NCI-H1105 (cell line): ENCODE measurements around the gene SPIN1.
"Not testable (repeated sequence)": the region's sequence is repeated elsewhere in the genome, so short reads cannot be mapped to it uniquely, and the experiment has no call there.

Experiments
- DNase-seq: peaks from one replicate; lab custom pipeline; 2025; lab: John Stamatoyannopoulos, UW

The SPIN1 gene

DNA sequence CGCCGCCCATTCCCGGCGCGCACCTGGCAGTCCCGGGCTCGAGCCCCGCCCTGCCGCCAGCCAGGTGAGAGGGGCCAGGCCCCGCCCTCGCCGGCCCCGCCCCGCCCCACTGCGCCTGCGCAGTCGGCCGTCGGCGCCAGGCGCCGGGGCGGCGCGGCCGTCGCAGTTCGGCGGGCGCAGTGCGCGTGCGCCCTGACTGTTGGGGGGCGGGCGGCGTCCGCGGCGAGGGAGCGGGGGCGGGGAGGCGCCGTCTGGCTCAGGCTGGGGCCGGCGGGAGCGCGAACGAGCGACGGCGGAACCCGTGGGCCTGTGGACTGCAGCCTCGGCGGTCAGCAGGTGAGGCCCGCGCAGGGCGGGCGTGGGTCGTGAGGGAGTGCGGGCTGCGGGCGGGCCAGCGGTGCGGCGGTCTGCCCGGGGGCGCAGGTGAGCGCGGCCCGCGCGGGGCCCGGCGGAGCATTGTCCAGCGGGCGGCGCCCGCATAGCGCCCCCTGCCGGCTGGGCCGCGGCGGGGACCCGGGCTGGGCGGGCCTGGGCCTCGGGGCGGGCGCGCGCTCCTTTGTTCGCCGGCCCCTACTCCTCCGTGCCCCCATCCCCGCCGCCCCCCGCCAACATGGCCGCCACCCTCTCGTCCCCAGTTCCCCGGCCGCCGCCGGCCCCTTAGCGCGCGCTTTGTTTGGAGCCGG lies at the start of gene SPIN1:
TSS of gene SPIN1 (plus strand) at position 242 of the 683 bp plus-strand sequence. CDS start 38,096 bp downstream, outside the sequence.
- DNase-seq, result peak; percentile 71

DNA sequence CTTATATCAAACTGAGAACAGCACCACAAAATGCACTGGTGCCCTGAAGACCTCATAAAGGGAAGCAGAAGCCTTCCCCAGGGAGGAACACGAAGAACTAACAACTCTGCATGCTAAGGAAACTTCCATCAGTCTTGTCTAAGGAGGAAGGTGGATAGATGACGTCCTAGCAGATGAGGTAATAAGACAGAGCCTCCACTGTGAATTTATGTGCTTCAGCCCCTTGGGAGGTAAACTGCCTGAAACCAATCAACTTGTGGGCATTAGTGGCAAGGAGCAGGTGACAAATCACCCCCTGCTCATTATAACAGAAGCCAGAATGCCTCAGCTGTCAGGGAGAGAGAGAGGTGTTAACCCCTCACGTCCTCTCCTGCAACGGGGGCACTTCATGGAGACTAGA lies 48.9 kb upstream of the SPIN1 start:
- DNase-seq, result no peak

DNA sequence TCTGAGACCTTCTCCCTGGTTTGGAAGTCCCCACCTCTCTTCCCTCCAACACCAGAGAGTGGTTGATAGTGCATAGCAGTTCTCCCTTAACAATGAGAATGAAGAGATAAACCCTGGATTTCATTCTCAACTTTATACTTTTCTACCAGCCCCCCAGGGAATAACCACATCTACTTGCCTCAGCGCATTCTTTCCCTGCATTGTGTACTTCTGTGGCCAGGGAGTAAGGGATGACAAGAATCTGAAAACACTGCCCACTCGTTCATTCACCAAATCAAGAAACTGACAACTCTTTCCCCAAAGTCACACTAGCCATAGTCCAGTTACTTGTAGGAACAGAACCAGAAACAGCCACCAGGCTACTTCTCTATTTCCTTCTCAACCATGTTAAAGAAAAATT lies 46.0 kb upstream of the SPIN1 start:
- DNase-seq, result no peak

DNA sequence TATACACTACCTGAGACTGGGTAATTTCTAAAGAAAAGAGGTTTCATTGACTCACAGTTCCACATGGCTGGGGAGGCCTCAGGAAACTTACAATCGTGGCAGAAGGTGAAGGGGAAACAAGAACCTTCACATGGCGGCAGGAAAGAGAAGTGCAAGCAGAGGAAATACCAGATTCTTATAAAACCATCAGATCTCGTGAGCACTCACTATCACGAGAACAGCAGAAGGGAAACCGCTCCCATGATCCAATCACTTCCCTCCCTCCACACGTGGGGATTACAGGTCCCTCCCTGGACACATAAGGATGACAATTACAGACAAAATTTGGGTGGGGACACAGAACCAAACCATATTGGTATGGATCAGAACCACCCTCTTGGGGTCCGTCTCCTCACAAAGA lies 44.2 kb upstream of the SPIN1 start:
- no peak for DNase-seq

DNA sequence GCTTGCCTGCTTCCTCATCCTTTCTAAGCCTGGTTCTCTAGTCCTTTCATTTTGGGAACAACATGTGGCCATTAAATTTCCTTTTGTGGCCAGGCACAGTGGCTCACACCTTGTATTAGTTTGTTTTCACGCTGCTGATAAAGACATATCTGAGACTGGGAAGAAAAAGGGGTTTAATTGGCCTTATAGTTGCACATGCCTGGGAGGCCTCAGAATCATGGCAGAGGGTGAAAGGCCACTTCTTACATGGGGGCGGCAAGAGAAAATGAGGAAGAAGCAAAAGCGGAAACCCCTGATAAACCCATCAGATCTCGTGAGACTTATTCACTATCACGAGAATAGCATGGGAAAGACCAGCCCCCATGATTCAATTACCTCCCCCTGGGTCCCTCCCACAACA lies 37.9 kb upstream of the SPIN1 start:
- DNase-seq, result not testable (repeated sequence)

DNA sequence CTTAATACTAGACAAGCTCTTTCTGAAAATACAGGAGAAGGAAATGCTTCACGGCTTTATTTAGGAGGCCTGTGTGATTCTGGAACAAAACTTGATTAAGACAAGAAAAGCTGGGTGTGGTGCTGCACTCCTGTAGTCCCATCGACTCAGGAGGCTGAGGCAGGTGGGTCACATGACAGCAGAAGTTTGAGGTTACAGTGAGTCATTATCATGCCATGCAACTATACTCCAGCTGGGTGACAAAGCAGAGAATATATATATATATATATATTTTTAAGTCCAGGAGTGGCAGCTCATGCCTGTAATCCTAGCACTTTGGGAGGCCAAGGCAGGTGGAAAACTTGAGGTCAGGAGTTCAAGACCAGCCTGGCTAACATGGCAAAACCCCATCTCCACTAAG lies 33.1 kb upstream of the SPIN1 start:
- no peak for DNase-seq

DNA sequence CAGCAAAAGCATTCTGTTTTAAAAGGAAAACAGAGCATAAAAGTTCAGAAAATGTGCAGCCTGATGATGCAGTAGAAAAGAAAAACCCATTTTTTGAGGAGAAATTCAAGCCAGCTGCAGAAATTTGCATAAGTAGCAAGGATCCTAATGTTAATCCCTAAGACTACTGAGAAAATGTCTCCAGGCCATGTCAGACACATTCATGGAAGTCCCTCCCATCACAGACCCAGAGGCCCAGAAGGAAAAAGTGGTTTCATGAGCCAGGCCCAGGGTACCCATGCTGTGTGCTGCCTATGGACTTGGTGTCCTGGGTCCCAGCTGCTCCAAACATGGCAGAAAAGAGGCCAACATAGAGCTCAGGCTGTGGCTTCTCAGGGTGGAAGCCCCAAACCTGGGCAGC lies 31.0 kb upstream of the SPIN1 start:
- DNase-seq, result not testable (repeated sequence)

DNA sequence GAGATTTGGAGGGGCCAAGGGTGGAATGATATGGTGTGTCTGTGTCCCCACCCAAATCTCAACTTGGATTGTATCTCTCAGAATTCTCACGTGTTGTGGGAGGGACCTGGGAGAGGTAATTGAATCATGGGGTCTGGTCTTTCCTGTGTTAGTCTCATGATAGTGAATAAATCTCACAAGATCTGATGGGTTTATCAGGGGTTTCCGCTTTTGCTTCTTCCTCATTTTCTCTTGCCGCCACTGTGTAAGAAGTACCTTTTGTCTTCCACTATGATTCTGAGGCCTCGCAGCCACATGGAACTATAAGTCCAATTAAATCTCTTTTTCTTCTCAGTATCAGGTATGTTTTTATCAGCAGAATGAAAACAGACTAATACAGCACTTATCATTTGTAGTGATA lies 29.5 kb upstream of the SPIN1 start:
- no peak for DNase-seq

DNA sequence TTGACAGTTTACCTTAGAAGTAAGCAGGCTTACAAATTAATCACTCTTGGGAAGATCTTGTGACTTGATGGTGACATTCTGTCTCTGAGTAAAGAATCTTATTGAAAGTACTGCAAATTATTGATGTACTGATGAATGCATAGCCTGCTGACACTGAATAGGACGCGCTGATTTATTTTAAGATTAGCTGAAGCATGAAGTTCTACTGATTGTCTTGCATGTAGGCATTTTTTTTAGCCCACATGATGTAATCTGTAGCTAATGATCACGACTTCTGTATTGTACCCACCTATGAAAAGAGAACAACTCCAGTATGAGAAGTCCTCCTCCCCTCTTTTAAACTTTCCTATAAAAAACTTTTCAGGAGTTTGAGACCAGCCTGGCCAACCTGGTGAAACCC lies 28.3 kb upstream of the SPIN1 start:
- DNase-seq, result no peak

DNA sequence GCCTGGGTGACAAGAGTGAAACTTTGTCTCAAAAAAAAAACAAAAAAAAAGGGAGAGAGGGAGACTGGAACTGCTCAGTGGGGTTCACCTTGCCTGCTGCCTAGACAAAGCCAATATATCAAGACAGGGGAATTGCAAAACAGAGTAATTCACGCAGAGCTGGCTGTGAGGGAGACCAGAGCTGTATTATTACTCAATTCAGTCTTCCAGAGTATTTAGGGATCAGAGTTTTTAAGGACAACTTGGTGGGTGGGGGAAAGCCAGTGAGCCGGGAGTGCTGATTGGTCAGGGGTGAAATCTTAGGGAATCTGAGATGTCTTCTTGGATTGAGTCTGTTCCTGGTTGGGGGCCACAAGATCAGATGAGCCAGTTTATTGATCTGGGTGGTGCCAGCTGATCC lies 25.6 kb upstream of the SPIN1 start:
- no peak for DNase-seq

DNA sequence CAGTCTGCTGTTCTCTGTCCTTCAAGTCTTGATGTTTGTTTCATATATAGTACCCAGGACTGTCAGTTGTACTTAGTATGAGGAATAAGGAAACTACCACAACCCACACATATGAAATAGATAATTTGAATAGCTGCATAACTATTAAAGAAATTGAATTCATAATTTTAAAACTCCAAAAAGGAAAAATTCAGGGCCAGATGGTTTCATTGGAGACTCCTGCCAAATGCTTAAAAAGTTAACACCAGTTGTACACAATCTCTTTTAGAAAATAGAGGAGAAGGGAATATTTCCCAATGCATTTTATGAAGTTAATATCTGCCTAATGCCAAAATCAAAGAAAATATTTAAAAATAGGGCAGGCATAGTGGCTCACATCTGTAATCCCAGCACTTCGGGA lies 24.6 kb upstream of the SPIN1 start:
- DNase-seq, result no peak

DNA sequence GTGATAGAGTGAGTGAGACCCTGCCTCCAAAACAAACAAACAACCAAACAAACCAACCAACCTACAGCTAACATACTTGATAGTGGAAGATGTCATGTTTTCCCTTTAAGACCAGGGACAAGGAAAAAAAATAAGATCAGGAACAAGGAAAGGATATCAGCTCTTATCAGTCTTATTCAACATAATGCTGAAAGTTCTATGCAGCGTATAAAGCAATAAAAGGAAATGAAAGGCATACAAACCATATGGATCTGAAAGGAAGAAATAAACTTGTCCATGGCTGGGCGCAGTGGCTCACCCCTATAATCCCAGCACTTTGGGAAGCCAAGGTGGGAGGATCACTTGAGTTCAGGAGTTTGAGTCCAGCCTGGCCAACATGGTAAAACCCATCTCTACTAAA lies 23.5 kb upstream of the SPIN1 start:
- no peak for DNase-seq

DNA sequence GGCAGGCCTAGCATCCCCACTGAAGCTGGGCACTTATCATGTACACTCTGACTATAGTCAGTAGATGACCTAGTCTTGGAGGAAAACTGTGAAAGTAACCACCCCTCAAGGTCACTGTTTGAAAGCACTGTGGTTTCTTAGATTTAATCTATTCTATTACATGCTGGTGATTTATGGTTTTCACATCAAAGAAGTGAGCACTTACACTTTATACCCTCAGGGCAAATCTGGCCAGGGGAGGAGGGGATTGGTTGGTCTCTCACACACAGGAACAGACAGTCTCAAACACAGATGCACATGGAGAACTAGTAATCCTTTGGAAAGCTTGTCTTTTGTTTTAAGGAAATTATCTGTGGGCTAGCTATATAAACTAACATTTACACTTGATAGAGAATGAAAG lies 17.9 kb upstream of the SPIN1 start:
- no peak for DNase-seq

DNA sequence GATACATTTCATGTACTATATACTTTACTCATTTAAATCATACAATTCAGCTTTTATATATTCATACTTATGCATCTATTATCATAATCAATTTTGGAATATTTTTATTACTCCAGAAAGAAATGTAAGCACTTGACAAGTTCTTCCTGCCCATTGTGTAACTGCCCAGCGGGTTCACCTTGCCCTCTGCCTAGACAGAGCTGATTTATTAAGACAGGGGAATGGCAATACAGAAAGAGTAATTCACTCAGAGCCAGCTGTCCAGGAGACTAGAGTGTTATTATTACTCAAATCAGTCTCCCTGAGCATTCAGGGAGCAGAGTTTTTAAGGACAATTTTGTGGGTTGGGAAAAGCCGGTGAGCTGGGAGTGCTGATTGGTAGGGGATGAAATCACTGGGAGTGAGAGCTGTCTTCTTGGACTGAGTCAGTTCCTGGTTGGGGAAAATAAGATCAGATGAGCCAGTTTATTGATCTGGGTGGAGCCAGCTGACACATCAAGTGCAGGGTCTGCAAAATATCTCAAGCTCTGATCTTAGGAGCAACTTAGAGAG lies 16.1 kb upstream of the SPIN1 start:
- DNase-seq, result no peak

DNA sequence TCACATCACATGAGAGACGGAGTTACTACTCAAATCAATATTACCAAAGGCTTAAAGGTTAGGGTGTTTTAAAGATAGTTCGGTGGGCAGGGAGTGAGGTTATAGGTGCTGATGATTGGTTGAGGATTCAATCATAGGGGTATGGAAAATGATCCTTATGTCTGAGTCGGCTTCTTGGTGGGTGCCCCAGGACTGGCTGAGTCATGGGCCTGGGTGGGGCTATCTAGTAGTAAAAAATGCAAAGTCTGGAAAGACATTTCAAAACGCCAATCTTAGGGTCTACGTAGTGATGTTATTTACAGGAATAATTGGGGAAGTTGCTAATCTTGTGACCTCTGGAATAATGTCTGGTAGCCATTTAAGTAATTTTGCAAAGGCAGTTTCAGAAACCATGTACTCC lies 15.2 kb upstream of the SPIN1 start:
- DNase-seq, result no peak

DNA sequence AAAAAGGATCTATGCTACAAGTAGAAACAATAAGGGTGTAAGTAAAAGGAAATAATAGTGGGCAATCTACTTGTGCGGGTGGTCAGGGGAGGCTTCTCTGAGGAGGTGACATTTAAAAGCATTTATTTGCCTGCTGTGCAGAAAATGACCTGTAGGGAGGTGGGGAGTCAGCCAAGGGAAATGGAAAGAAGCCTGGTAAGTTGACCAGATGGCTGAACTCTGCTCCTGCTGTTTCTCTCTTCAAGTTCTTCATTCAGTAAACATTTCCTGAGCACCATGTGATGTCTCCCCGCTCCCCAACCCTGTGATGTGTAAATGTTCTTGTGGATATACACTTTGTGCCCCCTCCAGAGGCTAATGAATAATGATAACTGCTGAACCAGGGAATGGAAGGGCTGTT lies 9.9 kb upstream of the SPIN1 start:
- no peak for DNase-seq

DNA sequence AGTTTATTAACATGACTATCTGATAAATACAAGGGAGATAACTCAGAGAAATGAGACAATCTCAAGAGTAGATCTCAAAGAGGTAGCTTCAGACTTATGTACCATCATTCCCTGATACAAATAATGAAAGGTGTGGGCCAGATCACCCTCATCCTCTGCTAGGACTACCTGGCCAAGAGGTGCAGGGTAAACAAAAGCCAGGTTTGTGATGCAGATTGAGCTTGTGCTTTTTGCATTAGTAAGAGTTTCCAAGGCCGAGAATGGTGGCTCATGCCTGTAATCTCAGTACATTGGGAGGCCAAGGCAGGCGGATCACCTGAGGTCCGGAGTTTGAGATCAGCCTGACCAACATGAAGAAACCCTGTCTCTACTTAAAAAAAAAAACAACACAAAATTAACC lies 8.9 kb upstream of the SPIN1 start:
- DNase-seq, result no peak

DNA sequence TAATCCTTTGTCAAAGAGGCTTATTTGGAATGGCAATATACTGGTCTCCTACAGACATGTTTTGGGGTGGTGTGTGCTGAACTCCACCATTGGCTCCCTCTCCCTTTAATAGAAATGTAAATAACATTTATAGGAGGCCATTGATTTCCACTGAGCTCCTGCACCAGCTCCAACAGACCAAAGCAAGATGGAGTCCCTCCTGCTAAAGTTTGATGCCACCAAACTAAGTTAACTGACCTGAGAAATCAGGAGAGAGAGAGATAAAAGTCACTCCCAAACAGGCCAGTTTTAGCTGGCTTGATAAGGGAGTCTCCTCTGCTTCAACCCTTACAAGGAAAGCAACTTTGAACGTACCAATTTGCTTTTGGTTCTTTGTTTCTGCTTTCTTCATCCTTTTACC lies 8.1 kb upstream of the SPIN1 start:
- no peak for DNase-seq

DNA sequence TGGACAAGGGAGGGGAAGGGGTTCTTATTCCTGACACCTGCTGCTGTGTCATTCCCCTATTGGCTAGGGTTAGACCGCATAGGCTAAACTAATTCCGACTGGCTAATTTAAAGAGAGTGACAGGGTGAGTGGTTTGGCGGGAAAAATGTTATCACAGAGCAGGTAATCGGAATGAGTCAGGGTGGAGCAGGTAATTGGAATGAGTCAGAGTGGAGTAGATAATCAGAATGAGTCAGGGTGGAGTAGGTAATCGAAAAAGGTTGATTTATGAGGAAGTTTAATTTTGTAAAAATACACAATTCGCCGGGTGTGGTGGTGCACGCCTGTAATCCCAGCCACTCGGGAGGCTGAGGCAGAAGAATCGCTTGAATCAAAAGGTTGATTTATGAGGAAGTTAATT lies 6.9 kb upstream of the SPIN1 start:
- DNase-seq, result not testable (repeated sequence)

DNA sequence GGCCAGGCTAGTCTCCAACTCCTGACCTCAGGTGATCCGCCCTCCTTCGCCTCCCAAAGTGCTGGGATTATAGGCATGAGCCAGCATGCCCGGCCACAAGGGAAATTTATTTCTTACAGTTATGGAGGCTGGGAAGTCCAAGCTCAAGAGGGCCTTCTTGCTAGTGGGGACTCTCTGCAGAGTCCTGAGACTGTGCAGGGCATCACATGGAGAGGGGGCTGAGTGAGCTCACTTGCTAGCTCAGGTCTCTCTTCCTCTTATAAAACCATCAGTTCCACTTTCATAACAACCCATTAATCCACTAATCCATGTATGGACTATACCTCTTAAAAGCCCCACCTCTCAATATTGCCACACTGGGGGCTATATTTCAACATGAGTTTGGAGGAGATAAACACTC lies 5.1 kb upstream of the SPIN1 start:
- no peak for DNase-seq

DNA sequence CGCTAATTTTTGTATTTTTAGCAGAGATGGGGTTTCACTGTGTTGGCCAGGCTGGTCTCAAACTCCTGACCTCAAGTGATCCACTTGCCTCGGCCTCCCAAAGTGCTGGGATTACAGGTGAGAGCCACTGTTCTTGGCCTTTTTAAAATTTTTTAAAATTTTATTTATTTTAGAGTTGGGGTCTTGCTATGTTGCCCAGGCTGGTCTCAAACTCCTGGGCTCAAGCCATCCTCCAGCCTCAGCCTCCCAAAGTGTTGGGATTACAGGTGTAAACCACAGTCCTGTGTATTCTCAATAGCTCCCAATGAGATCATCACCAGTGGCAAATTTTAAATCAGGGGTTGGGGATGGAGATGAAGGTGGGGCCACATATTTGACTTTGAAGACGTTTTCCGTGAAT lies 2.1 kb upstream of the SPIN1 start:
- DNase-seq, result not testable (repeated sequence)

DNA sequence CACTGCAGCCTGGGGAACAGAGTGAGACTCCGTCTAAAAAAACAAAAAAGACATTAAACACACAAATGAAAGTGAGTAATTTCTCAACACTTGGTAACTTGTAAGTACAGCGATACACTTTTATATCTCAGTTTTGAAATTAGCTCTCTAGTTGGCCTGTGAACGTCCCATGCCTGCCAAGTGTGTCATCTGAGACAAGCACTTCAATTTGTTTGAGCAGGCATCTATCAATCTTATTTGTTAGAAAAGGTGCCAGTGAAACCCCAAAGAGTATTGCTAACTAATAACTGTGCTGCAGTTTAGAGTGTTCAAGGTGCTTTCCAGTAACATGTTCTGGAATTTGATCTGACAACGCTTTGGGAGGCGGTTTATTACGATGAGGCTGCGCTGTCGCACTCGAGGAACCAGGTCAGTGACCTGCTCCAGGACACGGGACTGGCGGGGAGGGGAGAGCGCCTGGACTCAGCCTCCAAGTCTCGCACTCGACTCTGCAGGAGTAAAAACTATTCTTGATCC lies 1.1 kb upstream of the SPIN1 start:
- DNase-seq, result peak; percentile 4

DNA sequence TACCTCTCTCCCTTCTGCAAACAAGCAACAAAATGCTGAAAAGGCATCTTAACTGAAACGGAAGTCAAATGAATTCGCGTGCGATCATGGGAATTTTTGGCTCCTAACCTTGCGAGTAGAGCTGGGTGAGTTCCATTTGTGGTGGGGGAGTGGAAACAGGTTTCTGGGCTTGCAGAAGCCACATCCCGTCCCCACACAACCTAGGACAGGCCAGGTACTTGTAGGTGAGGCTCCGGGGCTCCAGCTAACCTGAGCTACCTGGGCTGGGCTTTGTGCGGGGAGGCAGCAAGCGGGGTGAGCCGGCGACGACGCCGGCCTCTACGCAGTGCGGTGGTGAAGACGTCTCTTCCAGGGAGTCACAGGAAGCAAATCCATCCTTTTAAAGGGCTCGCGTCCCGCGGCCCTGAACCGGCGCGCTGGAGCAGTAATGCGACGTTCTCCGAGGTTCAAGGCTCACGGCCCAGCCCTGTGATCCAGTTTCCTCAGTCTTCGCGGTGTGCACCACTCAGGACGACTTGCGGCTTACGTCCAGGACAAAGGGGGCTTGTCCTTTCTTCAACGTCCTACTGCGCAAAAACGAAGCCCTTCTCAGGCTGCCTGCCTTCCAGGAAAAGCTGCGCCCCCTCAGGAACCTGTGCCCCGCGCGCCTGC lies 567 bp upstream of the SPIN1 start:
- DNase-seq, result peak; percentile 71
